Measurements from ENCODE around the gene ANTXR1. TPM values are rescaled to one million over a fixed set of nuclear protein-coding genes. Genes with fewer than 3 reads are reported as not detected.

ANTXR1 gene
- total RNA-seq, 1 experiment from 2014 or later: 37.3 TPM

DNA sequence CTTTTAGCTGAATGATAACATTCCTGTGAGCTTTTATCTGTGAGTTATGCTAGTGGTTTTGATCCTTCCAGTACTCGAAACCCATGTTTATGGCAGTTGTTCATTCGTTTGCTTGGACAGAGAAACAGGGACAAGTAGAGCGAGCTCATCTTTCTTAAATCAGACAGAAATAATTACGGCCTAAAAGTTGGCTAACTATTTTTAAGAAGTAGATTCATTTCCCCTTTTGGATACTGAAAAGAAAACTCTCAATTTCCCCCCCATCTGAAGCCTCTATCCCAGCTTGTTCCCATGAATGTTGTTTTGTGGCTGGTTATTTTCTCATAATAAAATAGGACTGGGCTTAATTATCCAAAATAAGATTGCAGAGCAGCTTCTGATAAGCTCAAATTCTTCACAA lies 67.1 kb downstream of the ANTXR1 start:
- no peak for DNase-seq
- Histone ChIP-seq H3T11ph (ENCODE audit: low read length) (no peak overlapping the region), H3K27ac (ENCODE audit: insufficient read length, low read depth, low read length) (no peak overlapping the region), H2BK15ac (ENCODE audit: low read depth, low read length) (no peak overlapping the region), H2BK5ac (ENCODE audit: insufficient read length, low read length) (no peak overlapping the region), H4K20me1 (ENCODE audit: control insufficient read depth, insufficient read depth, insufficient read length) (no peaks in the 10 kb centered on the region), H4K8ac (replicated peaks; ENCODE audit: insufficient read length, low read depth, low read length) (no peak overlapping the region), H3K14ac (ENCODE audit: insufficient read depth, low read length) (no peak overlapping the region), H4K91ac (ENCODE audit: insufficient read length, low read depth, low read length) (no peak overlapping the region), H3K4ac (ENCODE audit: low read depth, low read length) (no peak overlapping the region), H3K23ac (ENCODE audit: insufficient read length, low read depth, low read length) (no peak overlapping the region), H3K56ac (ENCODE audit: insufficient read length, low read depth, low read length) (no peak overlapping the region), H2AK5ac (ENCODE audit: insufficient read length, low read length) (no peak overlapping the region), H3K9me3 (ENCODE audit: control insufficient read depth, low read depth, low read length) (no peaks in the 10 kb centered on the region), H3K18ac (ENCODE audit: insufficient read length, low read depth, low read length) (no peak overlapping the region), H4K5ac (ENCODE audit: insufficient read length, low read depth, low read length) (no peak overlapping the region), H3K27me3 (ENCODE audit: insufficient read depth, low read length) (no peaks in the 10 kb centered on the region), H2BK12ac (ENCODE audit: insufficient read length, low read depth, low read length) (no peak overlapping the region), H2BK120ac (ENCODE audit: low read depth, low read length, poor library complexity, severe bottlenecking) (no peak overlapping the region), H3K4me1 (ENCODE audit: insufficient read depth, low read length) (peaks cover 3% of the 10 kb centered on the region; the same call in 1 of the 2 replicates), H3K79me2 (ENCODE audit: insufficient read depth, low read length) (no peaks in the 10 kb centered on the region), H2AFZ (ENCODE audit: low read length) (no peak overlapping the region), H3K23me2 (ENCODE audit: insufficient read length, low read depth, low read length, poor library complexity, severe bottlenecking) (no peaks in the 10 kb centered on the region), H3K4me2 (ENCODE audit: insufficient read depth, insufficient read length, low read length) (no peak overlapping the region), H3K79me1 (ENCODE audit: insufficient read depth, low read depth, low read length, poor library complexity, severe bottlenecking) (no peaks in the 10 kb centered on the region), H3K9ac (ENCODE audit: extremely low read depth, insufficient read length, low read length) (no peak overlapping the region), H2BK20ac (ENCODE audit: low read depth, low read length, poor library complexity, severe bottlenecking) (no peak overlapping the region)
- Mint-ChIP-seq H3K4me1 (peaks cover 14% of the 10 kb centered on the region in 2 experiments), H3K4me3 (no peak overlapping the region), H3K36me3 (ENCODE audit: insufficient read depth in 1 of 3, low read depth in 3 of 3) (peaks cover 14 to 31% (median 20%) of the 10 kb centered on the region in 3 experiments; a peak in 6 of 7 replicates), H3K9me3 (no peaks in the 10 kb centered on the region), H3K27ac (no peak overlapping the region), H3K27me3 (ENCODE audit: low read depth) (no peaks in the 10 kb centered on the region)
- no CpG with 5 or more reads among the region's 4 CpGs for WGBS (ENCODE audit: extremely low coverage, insufficient read length, low lambda C conversion rate)
- TF ChIP-seq, protein P1, sequence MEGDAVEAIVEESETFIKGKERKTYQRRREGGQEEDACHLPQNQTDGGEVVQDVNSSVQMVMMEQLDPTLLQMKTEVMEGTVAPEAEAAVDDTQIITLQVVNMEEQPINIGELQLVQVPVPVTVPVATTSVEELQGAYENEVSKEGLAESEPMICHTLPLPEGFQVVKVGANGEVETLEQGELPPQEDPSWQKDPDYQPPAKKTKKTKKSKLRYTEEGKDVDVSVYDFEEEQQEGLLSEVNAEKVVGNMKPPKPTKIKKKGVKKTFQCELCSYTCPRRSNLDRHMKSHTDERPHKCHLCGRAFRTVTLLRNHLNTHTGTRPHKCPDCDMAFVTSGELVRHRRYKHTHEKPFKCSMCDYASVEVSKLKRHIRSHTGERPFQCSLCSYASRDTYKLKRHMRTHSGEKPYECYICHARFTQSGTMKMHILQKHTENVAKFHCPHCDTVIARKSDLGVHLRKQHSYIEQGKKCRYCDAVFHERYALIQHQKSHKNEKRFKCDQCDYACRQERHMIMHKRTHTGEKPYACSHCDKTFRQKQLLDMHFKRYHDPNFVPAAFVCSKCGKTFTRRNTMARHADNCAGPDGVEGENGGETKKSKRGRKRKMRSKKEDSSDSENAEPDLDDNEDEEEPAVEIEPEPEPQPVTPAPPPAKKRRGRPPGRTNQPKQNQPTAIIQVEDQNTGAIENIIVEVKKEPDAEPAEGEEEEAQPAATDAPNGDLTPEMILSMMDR (conservative IDR thresholded peaks at IDR 0.05): no peak
